CD8-positive, alpha-beta memory T cell (primary cell): ENCODE data around the gene UBASH3B. TPM values are rescaled to one million over a fixed set of nuclear protein-coding genes. Genes with fewer than 3 reads are reported as not detected.
A peak's percentile ranks its signal among the peaks of the same experiment; 100 is the strongest.
"Not testable (repeated sequence)": the region's sequence is repeated elsewhere in the genome, so short reads cannot be mapped to it uniquely, and the experiment has no call there.

Source experiments
- CTCF ChIA-PET: fragments of 350-600 bp; sonication (Branson Sonifier 250); formaldehyde crosslinking; loops from one replicate; lab custom pipeline; 2021; ENCODE audit warnings: antibody characterized with exemption; lab: Charles Lee
- POLR2A ChIA-PET: fragments of 350-600 bp; sonication (Branson Sonifier 250); formaldehyde crosslinking; loops from one replicate; lab custom pipeline; 2021; ENCODE audit warnings: antibody characterized with exemption; lab: Charles Lee
- DNase-seq, 5 donors: peaks; one replicate each; pipeline versions ENCODE4 v3.0.0 to v3.0.0-alpha.2; 2020 to 2022; ENCODE audit warnings: mixed read lengths in 1 of 5
- H3K27ac ChIP-seq: one replicate; pipeline ENCODE4 v1.7.0; 2013; ENCODE audit warnings: low read depth, mild to moderate bottlenecking, low read length, moderate library complexity
- H3K27me3 ChIP-seq: 2 replicates; pipeline ENCODE4 v1.7.0; 2013; ENCODE audit warnings: low read length, mild to moderate bottlenecking; ENCODE audit not compliant: insufficient read depth, poor library complexity, severe bottlenecking
- H3K36me3 ChIP-seq: 2 replicates; pipeline ENCODE4 v1.7.0; 2013; ENCODE audit warnings: mild to moderate bottlenecking, low read length, moderate library complexity; ENCODE audit not compliant: insufficient read depth
- H3K4me1 ChIP-seq: 2 replicates; pipeline ENCODE4 v1.7.0; 2013; ENCODE audit warnings: mild to moderate bottlenecking, low read length, moderate library complexity; ENCODE audit not compliant: insufficient read depth
- H3K4me3 ChIP-seq: 2 replicates; pipeline ENCODE4 v1.7.0; 2013; ENCODE audit warnings: mild to moderate bottlenecking, low read length
- H3K9me3 ChIP-seq: 2 replicates; pipeline ENCODE4 v1.7.0; 2013; ENCODE audit warnings: mild to moderate bottlenecking, low read length
- H3K27ac Mint-ChIP-seq, 8 donors: one replicate each; pipeline ENCODE4 v1.8.0; 2020 to 2021; ENCODE audit warnings: mixed read lengths in 8 of 8, mild to moderate bottlenecking in 6 of 8, inconsistent platforms in 3 of 8, moderate library complexity in 3 of 8
- H3K27me3 Mint-ChIP-seq, 2 donors: one replicate each; pipeline ENCODE4 v1.8.0; 2020 to 2021; ENCODE audit warnings: mixed read lengths in 2 of 2, mild to moderate bottlenecking in 1 of 2, moderate library complexity in 1 of 2
- H3K36me3 Mint-ChIP-seq, 3 donors: one replicate each; pipeline ENCODE4 v1.8.0; 2020 to 2021; ENCODE audit warnings: mixed read lengths in 3 of 3, inconsistent platforms in 1 of 3, mild to moderate bottlenecking in 1 of 3
- H3K4me1 Mint-ChIP-seq, 3 donors: one replicate each; pipeline ENCODE4 v1.8.0; 2020 to 2021; ENCODE audit warnings: mixed read lengths in 3 of 3, inconsistent platforms in 1 of 3, mild to moderate bottlenecking in 1 of 3
- H3K4me3 Mint-ChIP-seq, 7 donors: one replicate each; pipeline ENCODE4 v1.8.0; 2020 to 2021; ENCODE audit warnings: mixed read lengths in 7 of 7, mild to moderate bottlenecking in 6 of 7, moderate library complexity in 4 of 7, inconsistent platforms in 2 of 7
- H3K9me3 Mint-ChIP-seq, 5 donors: one replicate each; pipeline ENCODE4 v1.8.0; 2020 to 2022; ENCODE audit warnings: mixed read lengths in 5 of 5, mild to moderate bottlenecking in 3 of 5, moderate library complexity in 2 of 5, inconsistent platforms in 1 of 5
- polyA plus RNA-seq: library from polyadenylated mRNA; unstranded; fragments of 300-500 nt; fragmentation: Illumina TruSeq; gene quantifications from one replicate; pipeline ENCODE4 v1.2.3, GENCODE V29; 2021
- total RNA-seq, 2 experiments: library from RNA; stranded (reverse); gene quantifications; one replicate each; pipeline ENCODE4 v1.2.3, GENCODE V29; 2021

Gene UBASH3B
- 10 to 100 TPM; 34.6 to 36.4 TPM for total RNA-seq
- polyA plus RNA-seq = 12.0 TPM

GRCh38 chr11:122655527-122656072, at the start of gene UBASH3B:
Gene UBASH3B, plus strand, starts transcription at chr11:122655722. Its CDS starts 328 bp downstream, at chr11:122656050.
- Histone ChIP-seq H3K27ac (peak within 1 kb of the TSS; percentile 54), H3K4me1 (peaks cover 41% of the 10 kb centered on the region), H3K36me3 (no peaks in the 10 kb centered on the region), H3K27me3 (no peaks in the 10 kb centered on the region), H3K4me3 (peak within 1 kb of the TSS; percentile 82), H3K9me3 (no peaks in the 10 kb centered on the region)
- peak within 1 kb of the TSS; percentile 94 to 99 (median 98) for H3K4me3 Mint-ChIP-seq
- peak within 1 kb of the TSS; percentile 87 to 95 (median 92) for H3K27ac Mint-ChIP-seq
- DNase-seq = peak; percentile 39 to 74 (median 60)
- peaks cover 44 to 52% (median 47%) of the 10 kb centered on the region in 3 donors for H3K4me1 Mint-ChIP-seq
- CTCF ChIA-PET = interaction anchor here (0.6 to 4.2 kb wide), 31 partner anchors 8 to 402 kb away, joined by 3 to 53 read pairs (median 5); partner anchors contain the start of gene CRTAM
- peaks cover 0 to 5% of the 10 kb centered on the region in 2 donors for H3K27me3 Mint-ChIP-seq
- peaks cover 0 to 12% (median 0%) of the 10 kb centered on the region in 3 donors for H3K36me3 Mint-ChIP-seq
- POLR2A ChIA-PET = interaction anchor here (0.5 to 2.3 kb wide), 9 partner anchors 13 to 106 kb away, joined by 3 to 27 read pairs (median 7); no protein-coding TSS in a partner anchor
- no peaks in the 10 kb centered on the region for H3K9me3 Mint-ChIP-seq

GRCh38 chr11:122607162-122607561, 48.4 kb upstream of the UBASH3B start:
- H3K9me3 Mint-ChIP-seq, H3K4me3 ChIP-seq, H3K9me3 ChIP-seq, DNase-seq, CTCF ChIA-PET, POLR2A ChIA-PET, H3K4me3 Mint-ChIP-seq, H3K27me3 ChIP-seq, H3K4me1 ChIP-seq, H3K36me3 Mint-ChIP-seq, H3K27ac Mint-ChIP-seq, H3K4me1 Mint-ChIP-seq, H3K27ac ChIP-seq, H3K36me3 ChIP-seq: not testable (repeated sequence)
- H3K27me3 Mint-ChIP-seq = peaks cover 2 to 17% of the 10 kb centered on the region in 2 donors

- no peak overlapping the region for H3K27ac ChIP-seq
- no peak for DNase-seq
- H3K36me3 ChIP-seq = no peaks in the 10 kb centered on the region
- no peaks in the 10 kb centered on the region for H3K9me3 ChIP-seq
- Mint-ChIP-seq H3K27me3 (peaks cover 0 to 3% of the 10 kb centered on the region in 2 donors), H3K9me3 (no peaks in the 10 kb centered on the region), H3K27ac (no peak overlapping the region), H3K4me1 (no peaks in the 10 kb centered on the region), H3K36me3 (no peaks in the 10 kb centered on the region), H3K4me3 (no peak overlapping the region)
- no peak overlapping the region for H3K4me3 ChIP-seq
- no peaks in the 10 kb centered on the region for H3K4me1 ChIP-seq
- POLR2A ChIA-PET = no interaction called here
- H3K27me3 ChIP-seq = no peaks in the 10 kb centered on the region
- CTCF ChIA-PET = interaction anchor here (1.5 kb wide), 1 partner anchor 169 kb away, joined by 3 read pairs; no protein-coding TSS in a partner anchor
Measured at GRCh38 chr11:122612123-122612824, 43.2 kb upstream of the UBASH3B start.

DNA sequence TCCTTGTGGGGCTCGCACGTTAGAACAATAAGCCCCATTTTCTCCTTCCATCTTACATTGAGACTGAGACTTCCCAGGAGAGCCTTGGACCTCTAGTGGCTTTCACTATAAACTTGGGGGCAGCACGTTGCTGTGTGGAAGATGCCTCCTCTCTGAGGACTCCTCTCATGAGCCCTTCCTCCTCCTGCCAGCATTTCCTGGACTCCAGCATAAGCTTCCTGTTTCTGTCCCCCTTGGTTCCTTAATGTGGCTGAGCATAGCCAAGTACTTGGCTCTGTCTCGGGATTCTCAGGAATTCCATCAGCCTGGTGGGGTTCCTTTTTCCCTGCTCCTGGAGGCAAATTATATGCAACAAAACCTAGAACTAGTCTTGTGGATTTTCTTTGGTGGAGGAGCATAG, 38.8 kb upstream of the UBASH3B start:
- Mint-ChIP-seq H3K27me3 (peaks cover 0 to 2% of the 10 kb centered on the region in 2 donors), H3K36me3 (peaks cover 0 to 5% (median 0%) of the 10 kb centered on the region in 3 donors), H3K4me1 (no peaks in the 10 kb centered on the region), H3K27ac (peak overlapping the region in 1 of 8 donors; percentile 17), H3K4me3 (no peak overlapping the region), H3K9me3 (peaks cover 0 to 9% (median 0%) of the 10 kb centered on the region in 5 donors)
- Histone ChIP-seq H3K27me3 (no peaks in the 10 kb centered on the region), H3K4me3 (no peak overlapping the region), H3K36me3 (no peaks in the 10 kb centered on the region), H3K9me3 (no peaks in the 10 kb centered on the region), H3K4me1 (no peaks in the 10 kb centered on the region), H3K27ac (no peak overlapping the region)
- ChIA-PET POLR2A (no interaction called here), CTCF (no interaction called here)
- no peak for DNase-seq

GRCh38 chr11:122617297-122617696, 38.2 kb upstream of the UBASH3B start:
- POLR2A ChIA-PET = no interaction called here
- H3K27ac ChIP-seq = no peak overlapping the region
- no peak overlapping the region for H3K27ac Mint-ChIP-seq
- no peaks in the 10 kb centered on the region for H3K9me3 ChIP-seq
- H3K36me3 Mint-ChIP-seq = peaks cover 0 to 5% (median 0%) of the 10 kb centered on the region in 3 donors
- H3K4me3 Mint-ChIP-seq = no peak overlapping the region
- DNase-seq = no peak
- H3K27me3 Mint-ChIP-seq = peaks cover 0 to 4% of the 10 kb centered on the region in 2 donors
- no peaks in the 10 kb centered on the region for H3K27me3 ChIP-seq
- CTCF ChIA-PET = no interaction called here
- H3K9me3 Mint-ChIP-seq = peaks cover 0 to 9% (median 0%) of the 10 kb centered on the region in 5 donors
- H3K4me1 ChIP-seq = no peaks in the 10 kb centered on the region
- H3K4me1 Mint-ChIP-seq = no peaks in the 10 kb centered on the region
- no peak overlapping the region for H3K4me3 ChIP-seq
- H3K36me3 ChIP-seq = no peaks in the 10 kb centered on the region

DNA sequence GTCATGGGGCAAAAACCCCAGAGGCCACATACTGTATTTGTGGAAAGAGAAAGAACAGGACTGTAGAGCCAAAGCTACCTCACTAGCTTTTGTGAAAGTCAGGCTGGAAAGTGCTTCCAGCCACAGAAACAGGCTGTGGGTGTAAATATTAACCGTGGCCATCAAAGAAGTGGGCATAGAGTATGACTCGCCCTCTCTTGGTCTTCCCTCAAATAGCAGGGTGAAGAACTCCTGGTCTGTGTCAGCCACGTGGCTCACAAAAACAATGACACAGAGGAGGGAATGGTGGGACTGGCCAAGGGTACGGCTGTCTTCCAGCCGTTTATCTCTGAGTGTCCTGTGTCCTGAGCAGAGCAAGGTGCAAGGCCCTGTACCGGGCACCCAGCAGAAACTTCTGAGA, 37.6 kb upstream of the UBASH3B start:
- DNase-seq = no peak
- H3K27ac Mint-ChIP-seq = no peak overlapping the region
- CTCF ChIA-PET = no interaction called here

DNA sequence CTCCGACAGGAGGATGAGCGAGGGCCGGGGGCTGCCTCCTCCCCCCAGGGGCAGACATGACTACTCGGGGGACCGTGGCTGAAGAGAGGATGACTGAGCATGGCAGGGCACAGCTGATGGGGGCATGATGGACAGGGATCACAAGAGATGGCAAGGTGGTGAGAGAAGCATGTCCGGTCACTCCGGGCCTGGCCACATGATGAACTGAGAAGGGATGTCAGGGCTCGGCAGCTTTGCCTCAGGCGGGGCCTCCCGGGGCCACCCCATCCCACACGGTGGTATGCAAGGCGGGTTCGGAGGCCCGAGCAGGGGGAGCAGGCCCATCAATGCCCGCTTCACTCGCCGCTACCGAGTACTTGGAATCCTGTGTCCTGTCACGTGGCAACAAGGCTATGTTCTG, 36.6 kb upstream of the UBASH3B start:
- Histone ChIP-seq H3K4me1 (no peaks in the 10 kb centered on the region), H3K9me3 (no peaks in the 10 kb centered on the region), H3K27ac (no peak overlapping the region), H3K36me3 (no peaks in the 10 kb centered on the region), H3K4me3 (no peak overlapping the region), H3K27me3 (no peaks in the 10 kb centered on the region)
- Mint-ChIP-seq H3K4me1 (no peaks in the 10 kb centered on the region), H3K9me3 (peaks cover 0 to 9% (median 0%) of the 10 kb centered on the region in 5 donors), H3K27ac (no peak overlapping the region), H3K36me3 (peaks cover 0 to 5% (median 0%) of the 10 kb centered on the region in 3 donors), H3K27me3 (peaks cover 2 to 5% of the 10 kb centered on the region in 2 donors), H3K4me3 (no peak overlapping the region)
- POLR2A ChIA-PET = no interaction called here
- DNase-seq = no peak
- CTCF ChIA-PET = interaction anchor here (2.1 to 2.2 kb wide), 2 partner anchors 10 to 137 kb away, joined by 5 to 7 read pairs; no protein-coding TSS in a partner anchor

More for the DNA sequence above, 37.6 kb upstream of the UBASH3B start:
- Histone ChIP-seq H3K27ac (no peak overlapping the region), H3K36me3 (no peaks in the 10 kb centered on the region), H3K9me3 (no peaks in the 10 kb centered on the region), H3K4me3 (no peak overlapping the region), H3K4me1 (no peaks in the 10 kb centered on the region), H3K27me3 (no peaks in the 10 kb centered on the region)
- Mint-ChIP-seq H3K36me3 (peaks cover 0 to 5% (median 0%) of the 10 kb centered on the region in 3 donors), H3K27me3 (peaks cover 0 to 5% of the 10 kb centered on the region in 2 donors), H3K4me1 (no peaks in the 10 kb centered on the region), H3K4me3 (no peak overlapping the region), H3K9me3 (peaks cover 0 to 9% (median 0%) of the 10 kb centered on the region in 5 donors)
- POLR2A ChIA-PET = no interaction called here

GRCh38 chr11:122619757-122620156, 35.8 kb upstream of the UBASH3B start:
- Histone ChIP-seq H3K36me3 (no peaks in the 10 kb centered on the region), H3K9me3 (no peaks in the 10 kb centered on the region), H3K4me1 (no peaks in the 10 kb centered on the region), H3K27me3 (no peaks in the 10 kb centered on the region), H3K27ac (no peak overlapping the region), H3K4me3 (no peak overlapping the region)
- Mint-ChIP-seq H3K36me3 (peaks cover 0 to 5% (median 0%) of the 10 kb centered on the region in 3 donors), H3K4me1 (no peaks in the 10 kb centered on the region), H3K9me3 (peaks cover 0 to 9% (median 0%) of the 10 kb centered on the region in 5 donors), H3K27me3 (peaks cover 4 to 5% of the 10 kb centered on the region in 2 donors), H3K4me3 (no peak overlapping the region), H3K27ac (no peak overlapping the region)
- DNase-seq = no peak
- POLR2A ChIA-PET = no interaction called here
- CTCF ChIA-PET = interaction anchor here (2.1 to 2.2 kb wide), 2 partner anchors 9 to 137 kb away, joined by 5 to 7 read pairs; no protein-coding TSS in a partner anchor
